ENCODE results near the gene HPX.

- no peak for TF ChIP-seq CTCF (IDR thresholded peaks at IDR 0.05)
- no peak for TF ChIP-seq POLR2A (IDR thresholded peaks at IDR 0.05)
Measured at GRCh38 chr11:6437993-6438392, 2.8 kb downstream of the HPX start.

Data from stomach (tissue), 4 donors.